Activated CD4-positive, alpha-beta T cell treated with anti-CD3 and anti-CD28 coated beads, Interleukin-2, amount 10 ng/mL, durations not matched to agents 7 days and 5 days (primary cell): ENCODE measurements around the gene KRT72. TPM values are rescaled to one million over a fixed set of nuclear protein-coding genes. Genes with fewer than 3 reads are reported as not detected.
"Not testable (repeated sequence)": the region's sequence is repeated elsewhere in the genome, so short reads cannot be mapped to it uniquely, and the experiment has no call there.

Source experiments
- CTCF ChIA-PET: fragments of 350-600 bp; sonication (Branson Sonifier 250); formaldehyde crosslinking; loops from one replicate; lab custom pipeline; 2021; ENCODE audit warnings: antibody characterized with exemption; lab: Charles Lee
- POLR2A ChIA-PET: fragments of 350-600 bp; sonication (Branson Sonifier 250); formaldehyde crosslinking; loops from one replicate; lab custom pipeline; 2021; ENCODE audit warnings: antibody characterized with exemption; lab: Charles Lee
- DNase-seq: peaks from one replicate; pipeline ENCODE4 v3.0.0-alpha.2; 2020
- H3K27ac Mint-ChIP-seq: one replicate; pipeline ENCODE4 v1.8.0; 2021; ENCODE audit warnings: mild to moderate bottlenecking, moderate library complexity, mixed read lengths
- H3K27me3 Mint-ChIP-seq: one replicate; pipeline ENCODE4 v1.8.0; 2021; ENCODE audit warnings: mixed read lengths
- H3K36me3 Mint-ChIP-seq: one replicate; pipeline ENCODE4 v1.8.0; 2021; ENCODE audit warnings: low read depth, mixed read lengths
- H3K4me1 Mint-ChIP-seq: one replicate; pipeline ENCODE4 v1.8.0; 2021; ENCODE audit warnings: mixed read lengths
- H3K4me3 Mint-ChIP-seq: one replicate; pipeline ENCODE4 v1.8.0; 2021; ENCODE audit warnings: mild to moderate bottlenecking, moderate library complexity, mixed read lengths
- H3K9me3 Mint-ChIP-seq: one replicate; pipeline ENCODE4 v1.8.0; 2021; ENCODE audit warnings: mixed read lengths
- total RNA-seq, 2 experiments: library from RNA; stranded (reverse); gene quantifications; one replicate each; pipeline ENCODE4 v1.2.3, GENCODE V29; 2021

Gene KRT72
- total RNA-seq, 2 experiments from 2014 or later: 12.3 to 13.0 TPM

- no peak overlapping the region for H3K27ac Mint-ChIP-seq
- ChIA-PET CTCF (interaction anchor here (1.4 kb wide), 1 partner anchor 16 kb away, joined by 4 read pairs; no protein-coding TSS in a partner anchor), POLR2A (no interaction called here)
- peaks cover 31% of the 10 kb centered on the region for H3K4me1 Mint-ChIP-seq
- H3K4me3 Mint-ChIP-seq: no peak overlapping the region
- peaks cover 2% of the 10 kb centered on the region for H3K36me3 Mint-ChIP-seq
- H3K27me3 Mint-ChIP-seq: peaks cover 18% of the 10 kb centered on the region
- no peak for DNase-seq
- peaks cover 5% of the 10 kb centered on the region for H3K9me3 Mint-ChIP-seq
Observed at GRCh38 chr12:52600475-52600874, 788 bp downstream of the KRT72 start.

- peaks cover 2% of the 10 kb centered on the region for H3K36me3 Mint-ChIP-seq
- no peak for DNase-seq
- no peak overlapping the region for H3K27ac Mint-ChIP-seq
- H3K4me1 Mint-ChIP-seq: peaks cover 28% of the 10 kb centered on the region
- H3K9me3 Mint-ChIP-seq: peaks cover 3% of the 10 kb centered on the region
- CTCF ChIA-PET: interaction anchor here (0.6 to 1.4 kb wide), 3 partner anchors 10 to 16 kb away, joined by 3 to 4 read pairs (median 3); no protein-coding TSS in a partner anchor
- H3K27me3 Mint-ChIP-seq: peaks cover 18% of the 10 kb centered on the region
- POLR2A ChIA-PET: no interaction called here
- H3K4me3 Mint-ChIP-seq: no peak overlapping the region
Observed at GRCh38 chr12:52600071-52600470, 1.2 kb downstream of the KRT72 start.

GRCh38 chr12:52598966-52599365 lies 2.3 kb downstream of the KRT72 start:
- Mint-ChIP-seq H3K4me1 (peaks cover 18% of the 10 kb centered on the region), H3K27ac (no peak overlapping the region), H3K9me3 (no peaks in the 10 kb centered on the region), H3K4me3 (no peak overlapping the region), H3K27me3 (peaks cover 18% of the 10 kb centered on the region), H3K36me3 (no peaks in the 10 kb centered on the region)
- DNase-seq: no peak
- ChIA-PET CTCF (interaction anchor here (0.9 to 1.0 kb wide), 2 partner anchors 9 to 280 kb away, joined by 3 read pairs; no protein-coding TSS in a partner anchor), POLR2A (no interaction called here)

GRCh38 chr12:52594237-52594636 lies 7.0 kb downstream of the KRT72 start:
- H3K27ac Mint-ChIP-seq, POLR2A ChIA-PET, H3K4me3 Mint-ChIP-seq, H3K9me3 Mint-ChIP-seq, DNase-seq, CTCF ChIA-PET, H3K36me3 Mint-ChIP-seq, H3K4me1 Mint-ChIP-seq: not testable (repeated sequence)
- peaks cover 10% of the 10 kb centered on the region for H3K27me3 Mint-ChIP-seq

- peaks cover 4% of the 10 kb centered on the region for H3K27me3 Mint-ChIP-seq
- ChIA-PET POLR2A (no interaction called here), CTCF (interaction anchor here (0.6 to 1.4 kb wide), 2 partner anchors 293 to 883 kb away, joined by 3 read pairs; no protein-coding TSS in a partner anchor)
- H3K27ac Mint-ChIP-seq: no peak overlapping the region
- H3K9me3 Mint-ChIP-seq: no peaks in the 10 kb centered on the region
- H3K4me3 Mint-ChIP-seq: no peak overlapping the region
- peaks cover 20% of the 10 kb centered on the region for H3K4me1 Mint-ChIP-seq
- DNase-seq: no peak
- H3K36me3 Mint-ChIP-seq: peaks cover 4% of the 10 kb centered on the region
Observed at GRCh38 chr12:52591521-52591920, 9.7 kb downstream of the KRT72 start.

GRCh38 chr12:52590021-52590420 lies 11.2 kb downstream of the KRT72 start:
- H3K9me3 Mint-ChIP-seq: no peaks in the 10 kb centered on the region

GRCh38 chr12:52587563-52587962 lies 13.7 kb downstream of the KRT72 start:
- Mint-ChIP-seq H3K4me1 (peaks cover 53% of the 10 kb centered on the region), H3K36me3 (peaks cover 4% of the 10 kb centered on the region), H3K27me3 (no peaks in the 10 kb centered on the region), H3K27ac (peak overlapping the region; percentile 10), H3K4me3 (no peak overlapping the region), H3K9me3 (no peaks in the 10 kb centered on the region)
- CTCF ChIA-PET: no interaction called here
- no peak for DNase-seq
- POLR2A ChIA-PET: interaction anchor here (0.7 kb wide), 1 partner anchor 293 kb away, joined by 3 read pairs; no protein-coding TSS in a partner anchor

More at GRCh38 chr12:52590021-52590420, 11.2 kb downstream of the KRT72 start:
- no peak for DNase-seq
- no peak overlapping the region for H3K4me3 Mint-ChIP-seq
- peaks cover 35% of the 10 kb centered on the region for H3K4me1 Mint-ChIP-seq
- no peak overlapping the region for H3K27ac Mint-ChIP-seq
- ChIA-PET CTCF (interaction anchor here (0.9 to 1.1 kb wide), 2 partner anchors 10 to 288 kb away, joined by 3 read pairs; no protein-coding TSS in a partner anchor), POLR2A (no interaction called here)
- H3K36me3 Mint-ChIP-seq: peaks cover 4% of the 10 kb centered on the region
- H3K27me3 Mint-ChIP-seq: no peaks in the 10 kb centered on the region

GRCh38 chr12:52585946-52586345 lies 15.3 kb downstream of the KRT72 start:
- ChIA-PET CTCF (interaction anchor here (0.9 to 1.5 kb wide), 7 partner anchors 11 to 332 kb away, joined by 3 to 9 read pairs (median 4); no protein-coding TSS in a partner anchor), POLR2A (interaction anchor here (0.6 kb wide), 1 partner anchor 240 kb away, joined by 4 read pairs; no protein-coding TSS in a partner anchor)
- peak; percentile 76 for DNase-seq
- Mint-ChIP-seq H3K36me3 (peaks cover 4% of the 10 kb centered on the region), H3K4me1 (peaks cover 54% of the 10 kb centered on the region), H3K27ac (peak overlapping the region; percentile 78), H3K27me3 (no peaks in the 10 kb centered on the region), H3K9me3 (no peaks in the 10 kb centered on the region), H3K4me3 (no peak overlapping the region)

GRCh38 chr12:52585066-52585465 lies 16.2 kb downstream of the KRT72 start:
- no peaks in the 10 kb centered on the region for H3K9me3 Mint-ChIP-seq
- H3K4me1 Mint-ChIP-seq: peaks cover 59% of the 10 kb centered on the region
- ChIA-PET POLR2A (no interaction called here), CTCF (interaction anchor here (0.9 to 1.5 kb wide), 3 partner anchors 289 to 333 kb away, joined by 3 to 9 read pairs (median 5); no protein-coding TSS in a partner anchor)
- no peak overlapping the region for H3K4me3 Mint-ChIP-seq
- peaks cover 4% of the 10 kb centered on the region for H3K36me3 Mint-ChIP-seq
- peak overlapping the region; percentile 78 for H3K27ac Mint-ChIP-seq
- DNase-seq: no peak
- no peaks in the 10 kb centered on the region for H3K27me3 Mint-ChIP-seq

GRCh38 chr12:52584156-52584682 lies 17.0 kb downstream of the KRT72 start:
- DNase-seq: no peak
- no peaks in the 10 kb centered on the region for H3K9me3 Mint-ChIP-seq
- CTCF ChIA-PET: interaction anchor here (1.0 to 2.7 kb wide), 6 partner anchors 9 to 373 kb away, joined by 3 to 15 read pairs (median 4); no protein-coding TSS in a partner anchor
- peak overlapping the region; percentile 21 for H3K27ac Mint-ChIP-seq
- H3K4me3 Mint-ChIP-seq: no peak overlapping the region
- H3K4me1 Mint-ChIP-seq: peaks cover 53% of the 10 kb centered on the region
- no peaks in the 10 kb centered on the region for H3K27me3 Mint-ChIP-seq
- H3K36me3 Mint-ChIP-seq: peaks cover 4% of the 10 kb centered on the region
- POLR2A ChIA-PET: no interaction called here

GRCh38 chr12:52582971-52583456 lies 18.2 kb downstream of the KRT72 start:
- H3K27ac Mint-ChIP-seq: peak overlapping the region; percentile 62
- peaks cover 53% of the 10 kb centered on the region for H3K4me1 Mint-ChIP-seq
- CTCF ChIA-PET: interaction anchor here (1.0 to 2.7 kb wide), 6 partner anchors 10 to 374 kb away, joined by 3 to 15 read pairs (median 4); partner anchors contain the start of gene KRT71

GRCh38 chr12:52582486-52582885 lies 18.8 kb downstream of the KRT72 start:
- CTCF ChIA-PET: interaction anchor here (1.0 to 2.7 kb wide), 5 partner anchors 30 to 303 kb away, joined by 3 to 15 read pairs (median 4); partner anchors contain the start of gene KRT71
- Mint-ChIP-seq H3K27ac (no peak overlapping the region), H3K4me1 (peaks cover 51% of the 10 kb centered on the region)

More at GRCh38 chr12:52582971-52583456, 18.2 kb downstream of the KRT72 start:
- Mint-ChIP-seq H3K4me3 (no peak overlapping the region), H3K9me3 (no peaks in the 10 kb centered on the region), H3K36me3 (peaks cover 4% of the 10 kb centered on the region), H3K27me3 (no peaks in the 10 kb centered on the region)
- POLR2A ChIA-PET: no interaction called here
- peak; percentile 76 for DNase-seq

GRCh38 chr12:52581481-52581880 lies 19.8 kb downstream of the KRT72 start:
- H3K4me1 Mint-ChIP-seq: peaks cover 41% of the 10 kb centered on the region
- no peak for DNase-seq
- H3K4me3 Mint-ChIP-seq: no peak overlapping the region
- no peaks in the 10 kb centered on the region for H3K27me3 Mint-ChIP-seq
- no peak overlapping the region for H3K27ac Mint-ChIP-seq
- POLR2A ChIA-PET: no interaction called here
- no peaks in the 10 kb centered on the region for H3K36me3 Mint-ChIP-seq
- CTCF ChIA-PET: interaction anchor here (1.0 to 2.7 kb wide), 5 partner anchors 289 to 304 kb away, joined by 3 to 15 read pairs (median 4); no protein-coding TSS in a partner anchor
- no peaks in the 10 kb centered on the region for H3K9me3 Mint-ChIP-seq

More at GRCh38 chr12:52582486-52582885, 18.8 kb downstream of the KRT72 start:
- Mint-ChIP-seq H3K4me3 (no peak overlapping the region), H3K9me3 (no peaks in the 10 kb centered on the region), H3K36me3 (peaks cover 4% of the 10 kb centered on the region), H3K27me3 (no peaks in the 10 kb centered on the region)
- DNase-seq: no peak
- POLR2A ChIA-PET: no interaction called here
